ENCODE measurements around the gene ICAM4. TPM values are rescaled to one million over a fixed set of nuclear protein-coding genes. Genes with fewer than 3 reads are reported as not detected.

The ICAM4 gene
- total and polyA plus RNA-seq, 9 of the 15 experiments (the other 6 are each of a cell fraction or from before 2014, with no cell fraction given) = 14.1 to 86.1 (median 29.6) TPM

DNA sequence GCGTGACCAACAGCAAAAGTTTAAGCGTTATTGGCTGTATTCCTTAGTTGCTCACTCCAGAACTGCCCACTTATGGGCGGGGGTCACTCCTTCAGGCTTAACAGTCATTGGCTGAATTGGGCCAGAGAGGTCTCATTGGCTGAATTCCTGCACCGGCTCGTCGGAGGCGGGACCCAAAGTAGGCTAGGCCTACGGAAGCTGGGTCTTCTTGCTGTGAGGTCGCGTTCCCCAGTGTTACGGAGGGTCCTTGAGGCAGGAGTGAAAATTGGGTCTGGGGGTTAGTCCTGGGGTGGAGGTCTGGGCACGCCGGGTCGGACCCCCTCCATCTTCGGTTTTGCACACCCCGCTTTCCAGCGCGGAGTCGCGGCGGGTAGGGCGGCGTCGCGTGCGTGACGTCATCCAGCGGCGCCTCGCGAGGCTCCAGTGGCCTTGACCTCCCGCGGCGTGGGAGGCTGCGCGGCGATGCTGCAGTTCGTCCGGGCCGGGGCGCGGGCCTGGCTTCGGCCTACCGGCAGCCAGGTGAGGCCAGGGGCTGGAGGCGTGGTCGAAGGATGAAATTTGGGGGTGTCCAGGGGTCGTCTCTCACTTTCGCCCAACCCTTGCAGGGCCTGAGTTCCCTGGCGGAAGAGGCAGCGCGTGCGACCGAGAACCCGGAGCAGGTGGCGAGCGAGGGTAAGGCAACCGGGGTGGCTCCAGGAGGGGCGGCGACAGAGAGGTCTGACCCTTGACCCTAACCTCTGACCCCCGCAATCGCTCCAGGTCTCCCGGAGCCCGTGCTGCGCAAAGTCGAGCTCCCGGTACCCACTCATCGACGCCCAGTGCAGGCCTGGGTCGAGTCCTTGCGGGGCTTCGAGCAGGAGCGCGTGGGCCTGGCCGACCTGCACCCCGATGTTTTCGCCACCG, 34.7 kb upstream of the ICAM4 start, which contains the start of gene MRPL4 (continued):
- TF ChIP-seq HDAC6 (IDR thresholded peaks at IDR 0.05; ENCODE audit: low read depth, low read length) (no peak), SLC30A9 (CRISPR knock-in tag; IDR thresholded peaks at IDR 0.05) (no peak), ZNF717 (CRISPR knock-in tag; IDR thresholded peaks at IDR 0.05) (no peak), PTRF (tag; IDR thresholded peaks at IDR 0.05) (no peak), ZNF551 (CRISPR knock-in tag; IDR thresholded peaks at IDR 0.05) (no peak), BCOR (IDR thresholded peaks at IDR 0.05) (no peak), SIX5 (IDR thresholded peaks at IDR 0.05; ENCODE audit: borderline replicate concordance in 1 of 2, insufficient read depth in 1 of 2, low read depth in 1 of 2, low read length in 2 of 2) (no peak; a peak in 1 of 4 replicates), TRIM28 (IDR thresholded peaks at IDR 0.05) (no peak), HNRNPLL (IDR thresholded peaks at IDR 0.05; ENCODE audit: low read depth, low read length, poor library complexity, severe bottlenecking) (no peak), XRCC3 (IDR thresholded peaks at IDR 0.05) (no peak), SMARCE1 (IDR thresholded peaks at IDR 0.05) (no peak), SRSF7 (optimal IDR thresholded peaks at IDR 0.05; ENCODE audit: low read depth, low read length) (no peak), HNRNPK (IDR thresholded peaks at IDR 0.05; ENCODE audit: low read depth, low read length, poor library complexity, severe bottlenecking) (no peak), ERF (CRISPR knock-in tag; IDR thresholded peaks at IDR 0.05) (peak; percentile 59; the same call in 1 of the 2 replicates), RBBP5 (IDR thresholded peaks at IDR 0.05; ENCODE audit: borderline replicate concordance, insufficient read depth, low read length, poor library complexity, severe bottlenecking) (peak; percentile 92), FOXJ2 (tag; IDR thresholded peaks at IDR 0.05) (no peak), NELFE (IDR thresholded peaks at IDR 0.05; ENCODE audit: insufficient read depth, insufficient read length) (no peak), FOXA1 (IDR thresholded peaks at IDR 0.05; ENCODE audit: borderline replicate concordance) (no peak), HSF4 (CRISPR knock-in tag; IDR thresholded peaks at IDR 0.05; ENCODE audit: borderline replicate concordance) (no peak), LCOR (CRISPR knock-in tag; IDR thresholded peaks at IDR 0.05) (peak; percentile 87), ZSCAN32 (CRISPR knock-in tag; IDR thresholded peaks at IDR 0.05) (no peak), ZNF57 (CRISPR knock-in tag; IDR thresholded peaks at IDR 0.05) (no peak)
- TF ChIP-seq, protein P1, sequence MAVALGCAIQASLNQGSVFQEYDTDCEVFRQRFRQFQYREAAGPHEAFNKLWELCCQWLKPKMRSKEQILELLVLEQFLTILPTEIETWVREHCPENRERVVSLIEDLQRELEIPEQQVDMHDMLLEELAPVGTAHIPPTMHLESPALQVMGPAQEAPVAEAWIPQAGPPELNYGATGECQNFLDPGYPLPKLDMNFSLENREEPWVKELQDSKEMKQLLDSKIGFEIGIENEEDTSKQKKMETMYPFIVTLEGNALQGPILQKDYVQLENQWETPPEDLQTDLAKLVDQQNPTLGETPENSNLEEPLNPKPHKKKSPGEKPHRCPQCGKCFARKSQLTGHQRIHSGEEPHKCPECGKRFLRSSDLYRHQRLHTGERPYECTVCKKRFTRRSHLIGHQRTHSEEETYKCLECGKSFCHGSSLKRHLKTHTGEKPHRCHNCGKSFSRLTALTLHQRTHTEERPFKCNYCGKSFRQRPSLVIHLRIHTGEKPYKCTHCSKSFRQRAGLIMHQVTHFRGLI (CRISPR knock-in tag; IDR thresholded peaks at IDR 0.05) = no peak
- TF ChIP-seq, protein P2, sequence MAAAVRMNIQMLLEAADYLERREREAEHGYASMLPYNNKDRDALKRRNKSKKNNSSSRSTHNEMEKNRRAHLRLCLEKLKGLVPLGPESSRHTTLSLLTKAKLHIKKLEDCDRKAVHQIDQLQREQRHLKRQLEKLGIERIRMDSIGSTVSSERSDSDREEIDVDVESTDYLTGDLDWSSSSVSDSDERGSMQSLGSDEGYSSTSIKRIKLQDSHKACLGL (CRISPR knock-in tag; IDR thresholded peaks at IDR 0.05; ENCODE audit: borderline replicate concordance, poor library complexity, severe bottlenecking) = peak; percentile 89
- TF ChIP-seq, protein P3, sequence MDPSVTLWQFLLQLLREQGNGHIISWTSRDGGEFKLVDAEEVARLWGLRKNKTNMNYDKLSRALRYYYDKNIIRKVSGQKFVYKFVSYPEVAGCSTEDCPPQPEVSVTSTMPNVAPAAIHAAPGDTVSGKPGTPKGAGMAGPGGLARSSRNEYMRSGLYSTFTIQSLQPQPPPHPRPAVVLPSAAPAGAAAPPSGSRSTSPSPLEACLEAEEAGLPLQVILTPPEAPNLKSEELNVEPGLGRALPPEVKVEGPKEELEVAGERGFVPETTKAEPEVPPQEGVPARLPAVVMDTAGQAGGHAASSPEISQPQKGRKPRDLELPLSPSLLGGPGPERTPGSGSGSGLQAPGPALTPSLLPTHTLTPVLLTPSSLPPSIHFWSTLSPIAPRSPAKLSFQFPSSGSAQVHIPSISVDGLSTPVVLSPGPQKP (CRISPR knock-in tag; IDR thresholded peaks at IDR 0.05) = no peak
